Panc1 (cell line): ENCODE results near the gene MMD2. TPM values are rescaled to one million over a fixed set of nuclear protein-coding genes. Genes with fewer than 3 reads are reported as not detected.

ENCODE experiments used
- ATAC-seq: fragments of 200-7000 bp; cut with Tn5 transposase; 2 replicates; pipeline ENCODE4 v1.9.1; 2020; ENCODE audit warnings: mild to moderate bottlenecking, moderate library complexity
- BruUV-seq: library from RNA; stranded (reverse); fragments of 400-500 nt; replicated peaks from 2 replicates; lab custom pipeline; 2021; lab: Mats Ljungman, UMichigan
- CTCF ChIA-PET: fragments of 300-600 bp; sonication (Branson Sonifier 250); formaldehyde crosslinking; loops from one replicate; lab custom pipeline; 2022; ENCODE audit warnings: antibody characterized with exemption; lab: Charles Lee
- POLR2A ChIA-PET: fragments of 300-600 bp; sonication (Branson Sonifier 250); formaldehyde crosslinking; loops from one replicate; lab custom pipeline; 2022; ENCODE audit warnings: antibody characterized with exemption; lab: Charles Lee
- DNase-seq: peaks from one replicate; pipeline ENCODE4 v3.0.0-alpha.2; 2010; ENCODE audit warnings: low read depth, low spot score
- H3K27ac ChIP-seq: 2 replicates; pipeline ENCODE4 v1.5.1; 2011; ENCODE audit warnings: mild to moderate bottlenecking, low read length, inconsistent platforms
- H3K27me3 ChIP-seq: fragments of 200-500 bp; sonication (Bioruptor generic); 2 replicates; pipeline ENCODE4 v1.6.0; 2014; ENCODE audit warnings: low read length, inconsistent platforms; ENCODE audit not compliant: control insufficient read depth, insufficient read depth
- H3K36me3 ChIP-seq: fragments of 200-500 bp; sonication (Bioruptor generic); 2 replicates; pipeline ENCODE4 v1.5.1; 2014; ENCODE audit warnings: inconsistent platforms, mild to moderate bottlenecking, low read length, moderate library complexity; ENCODE audit not compliant: control insufficient read depth, insufficient read depth
- H3K4me1 ChIP-seq: 2 replicates; pipeline ENCODE4 v1.5.1; 2011; ENCODE audit warnings: inconsistent platforms, mild to moderate bottlenecking, low read length, moderate library complexity; ENCODE audit not compliant: control insufficient read depth, insufficient read depth
- H3K4me3 ChIP-seq, 2 experiments: 2 replicates each; pipeline ENCODE4 v1.5.1; 2011 to 2012; ENCODE audit warnings: low read depth in 2 of 2, low read length in 2 of 2, mild to moderate bottlenecking in 2 of 2, inconsistent platforms in 1 of 2, moderate library complexity in 1 of 2
- H3K9me3 ChIP-seq: fragments of 200-500 bp; sonication (Bioruptor generic); 2 replicates; pipeline ENCODE4 v1.5.1; 2014; ENCODE audit warnings: low read depth, mild to moderate bottlenecking, inconsistent platforms, low read length, moderate library complexity; ENCODE audit not compliant: control insufficient read depth, insufficient read depth
- CTCF ChIP-seq: fragments of 450-650 bp; IDR thresholded peaks from 2 replicates; pipeline ENCODE4 v1.5.1; 2017; ENCODE audit warnings: mild to moderate bottlenecking
- POLR2AphosphoS5 ChIP-seq: IDR thresholded peaks from 2 replicates; pipeline ENCODE4 v1.6.1; 2012; ENCODE audit warnings: mild to moderate bottlenecking, low read depth, low read length, moderate library complexity
- REST ChIP-seq, 2 experiments: IDR thresholded peaks; 2 replicates each; pipeline ENCODE4 v1.6.1; 2011 to 2012; ENCODE audit warnings: low read depth in 2 of 2, control low read depth in 1 of 2, low read length in 1 of 2, mild to moderate bottlenecking in 1 of 2, moderate library complexity in 1 of 2; ENCODE audit not compliant: insufficient read depth in 1 of 2
- SIN3A ChIP-seq: IDR thresholded peaks from 2 replicates; pipeline ENCODE4 v1.6.1; 2012; ENCODE audit warnings: low read depth, mild to moderate bottlenecking, low read length, moderate library complexity, borderline replicate concordance; ENCODE audit not compliant: insufficient read depth
- TCF7L2 ChIP-seq: IDR thresholded peaks from 2 replicates; pipeline ENCODE4 v1.6.1; 2011; ENCODE audit warnings: mild to moderate bottlenecking, low read depth, low read length, inconsistent platforms
- in situ Hi-C: cut with HindIII; loops from 2 replicates; pipeline ENCODE4 v1.10.0; 2016; ENCODE audit warnings: low sequenced_read_pairs, low pct_unique_long_range_greater_than_20kb
- intact Hi-C: fragments of 100-400 bp; cut with micrococcal nuclease; formaldehyde crosslinking; loops from one replicate; pipeline ENCODE4 v1.10.0; 2022; ENCODE audit not compliant: unreplicated experiment
- total RNA-seq: library from RNA; stranded (reverse); gene quantifications from one replicate; pipeline ENCODE4 v1.2.1, GENCODE V29; 2021; ENCODE audit not compliant: unreplicated experiment

MMD2 gene
- total RNA-seq, 1 experiment from 2014 or later = not detected

GRCh38 chr7:4906682-4907081, 52.3 kb downstream of the MMD2 start:
- CTCF ChIA-PET = no interaction called here
- POLR2A ChIA-PET = no interaction called here
- intact Hi-C loops (no loop called here), in situ Hi-C loops (no loop called here)
- no peaks in the 10 kb centered on the region for H3K4me1 ChIP-seq
- H3K4me3 ChIP-seq = no peak overlapping the region
- DNase-seq (no peak), ATAC-seq (no peak)
- no peak overlapping the region for H3K27ac ChIP-seq
- BruUV-seq = no TSS peak
- peaks cover 2% of the 10 kb centered on the region; the same call in 1 of the 2 replicates for H3K27me3 ChIP-seq
- TF ChIP-seq SIN3A (no peak), REST (IDR thresholded peaks at IDR 0.05; ENCODE audit: insufficient read depth in 1 of 2, low read depth in 2 of 2, low read length in 1 of 2) (no peak), TCF7L2 (no peak), CTCF (no peak), POLR2AphosphoS5 (no peak)
- H3K9me3 ChIP-seq = no peaks in the 10 kb centered on the region
- no peaks in the 10 kb centered on the region for H3K36me3 ChIP-seq

GRCh38 chr7:4905171-4905570, 53.8 kb downstream of the MMD2 start:
- ATAC-seq (no peak), DNase-seq (no peak)
- POLR2A ChIA-PET = interaction anchor here (0.6 kb wide), 1 partner anchor 227 kb away, joined by 7 read pairs; no protein-coding TSS in a partner anchor
- CTCF ChIA-PET = no interaction called here
- Histone ChIP-seq H3K36me3 (no peaks in the 10 kb centered on the region), H3K27ac (no peak overlapping the region), H3K4me1 (no peaks in the 10 kb centered on the region), H3K9me3 (no peaks in the 10 kb centered on the region), H3K27me3 (peaks cover 2% of the 10 kb centered on the region; the same call in 1 of the 2 replicates), H3K4me3 (no peak overlapping the region)
- no peak for TF ChIP-seq SIN3A
- TF ChIP-seq POLR2AphosphoS5 = no peak
- no peak for TF ChIP-seq REST (IDR thresholded peaks at IDR 0.05; ENCODE audit: insufficient read depth in 1 of 2, low read depth in 2 of 2, low read length in 1 of 2)
- TF ChIP-seq CTCF = no peak
- TF ChIP-seq TCF7L2 = no peak
- intact Hi-C loops = no loop called here
- in situ Hi-C loops = no loop called here
- no TSS peak for BruUV-seq
